Spleen (tissue), 11 donors: Measurements from ENCODE around the gene NUP210. TPM values are rescaled to one million over a fixed set of nuclear protein-coding genes. Genes with fewer than 3 reads are reported as not detected.

Experiments
- DNase-seq: peaks from one replicate; pipeline ENCODE4 v3.0.0-alpha.2; 2020
- H3K27ac ChIP-seq, 8 donors: fragments of 200-600 bp; sonication (generic) in 7 of 8; 1 replicate in 4 of 8; 2 replicates in 4 of 8; pipeline versions ENCODE4 v1.5.0 to v1.8.0; 2016 to 2021; ENCODE audit warnings: inconsistent platforms in 4 of 8, mild to moderate bottlenecking in 4 of 8, moderate library complexity in 1 of 8
- H3K27me3 ChIP-seq, 7 donors: fragments of 200-600 bp; sonication (generic) in 6 of 7; replicated peaks in 1 of 7; 1 replicate in 4 of 7; 2 replicates in 3 of 7; pipeline versions ENCODE4 v1.5.0 to v1.8.0; 2016 to 2021; ENCODE audit warnings: inconsistent platforms in 3 of 7, mild to moderate bottlenecking in 1 of 7
- H3K36me3 ChIP-seq, 6 donors: fragments of 200-600 bp; sonication (generic) in 5 of 6; 1 replicate in 4 of 6; 2 replicates in 2 of 6; pipeline versions ENCODE4 v1.5.0 to v1.8.0; 2016 to 2021; ENCODE audit warnings: inconsistent platforms in 2 of 6
- H3K4me1 ChIP-seq, 6 donors: fragments of 200-600 bp; sonication (generic) in 5 of 6; 1 replicate in 3 of 6; 2 replicates in 3 of 6; pipeline versions ENCODE4 v1.5.0 to v1.8.0; 2016 to 2021; ENCODE audit warnings: inconsistent platforms in 3 of 6
- H3K4me3 ChIP-seq, 8 donors: fragments of 200-600 bp; sonication (generic) in 7 of 8; 1 replicate in 4 of 8; 2 replicates in 4 of 8; pipeline versions ENCODE4 v1.5.0 to v1.8.0; 2016 to 2021; ENCODE audit warnings: inconsistent platforms in 4 of 8, mild to moderate bottlenecking in 4 of 8, moderate library complexity in 2 of 8
- H3K9me3 ChIP-seq, 8 donors: fragments of 200-600 bp; sonication (generic) in 7 of 8; 1 replicate in 4 of 8; 2 replicates in 4 of 8; pipeline versions ENCODE4 v1.5.0 to v1.8.0; 2016 to 2021; ENCODE audit warnings: inconsistent platforms in 4 of 8
- POLR2A ChIP-seq, 3 donors: fragments of 450-650 bp; IDR thresholded peaks; one replicate each; pipeline ENCODE4 v1.5.1; 2017; ENCODE audit warnings: antibody characterized with exemption in 3 of 3, mild to moderate bottlenecking in 1 of 3
- POLR2AphosphoS5 ChIP-seq, 3 donors: sonication (generic); formaldehyde crosslinking; IDR thresholded peaks; one replicate each; pipeline ENCODE4 v1.5.1; 2017; ENCODE audit warnings: antibody characterized with exemption in 3 of 3
- WGBS, 5 donors: extraction: QIAGEN DNeasy Blood & Tissue Kit in 3 of 5; methylation state at CpG; one replicate each; pipeline versions ENCODE4 v1.1.5 to v1.1.7; 2013 to 2018; 5-methylcytosine and 5-hydroxymethylcytosine counted together
- intact Hi-C: fragments of 100-400 bp; cut with DNase I; formaldehyde crosslinking; loops from one replicate; pipeline ENCODE4 v1.15.0; 2023; ENCODE audit warnings: low total_unique reads
- polyA plus RNA-seq, 3 donors: library from polyadenylated mRNA; stranded (reverse); fragments of 200-250 nt; gene quantifications; one replicate each; pipeline ENCODE4 v1.2.1, GENCODE V29; 2013
- total RNA-seq, 7 donors: library from RNA; depleted of rRNA in 3 of 7; stranded (reverse); fragments of >200 nt in 3 of 7; fragmentation: NEBNext Ultra II Directional in 4 of 7; extraction: Animal tissue kit (Norgen Biotek cat#: 25700) in 4 of 7; gene quantifications; one replicate each; pipeline versions ENCODE4 v1.1.0 to v1.2.1, GENCODE V29; 2016 to 2021
- TF ChIP-seq, protein P1 (sequence below), 11 experiments: fragments of 200-600 bp in 7 of 11; fragments of 450-650 bp in 4 of 11; sonication (generic) in 4 of 11; IDR thresholded peaks in 8 of 11; conservative IDR thresholded peaks in 3 of 11; 1 replicate in 7 of 11; 2 replicates in 4 of 11; pipeline versions ENCODE4 v1.4.0 to v1.8.0; 2016 to 2021; ENCODE audit warnings: antibody characterized with exemption in 11 of 11, inconsistent platforms in 4 of 11, mild to moderate bottlenecking in 1 of 11
- donor health status: healthy with polysubstance abuse.
- donor health status: DM: no; HTN: no; CAD: no; lungs with moderate emphysema.
- donor health status: DM: no; HTN: no; CAD: no.
- donor health status: Bipolar disorder and iron deficiency.
- donor health status: healthy.
- donor health status: DM: no; HTN: no; CAD: no.
- donor health status: DM: yes; HTN: yes; CAD: no.

Gene NUP210
- total and polyA plus RNA-seq, 10 donors = 20.1 to 76.8 (median 58.2) TPM

DNA sequence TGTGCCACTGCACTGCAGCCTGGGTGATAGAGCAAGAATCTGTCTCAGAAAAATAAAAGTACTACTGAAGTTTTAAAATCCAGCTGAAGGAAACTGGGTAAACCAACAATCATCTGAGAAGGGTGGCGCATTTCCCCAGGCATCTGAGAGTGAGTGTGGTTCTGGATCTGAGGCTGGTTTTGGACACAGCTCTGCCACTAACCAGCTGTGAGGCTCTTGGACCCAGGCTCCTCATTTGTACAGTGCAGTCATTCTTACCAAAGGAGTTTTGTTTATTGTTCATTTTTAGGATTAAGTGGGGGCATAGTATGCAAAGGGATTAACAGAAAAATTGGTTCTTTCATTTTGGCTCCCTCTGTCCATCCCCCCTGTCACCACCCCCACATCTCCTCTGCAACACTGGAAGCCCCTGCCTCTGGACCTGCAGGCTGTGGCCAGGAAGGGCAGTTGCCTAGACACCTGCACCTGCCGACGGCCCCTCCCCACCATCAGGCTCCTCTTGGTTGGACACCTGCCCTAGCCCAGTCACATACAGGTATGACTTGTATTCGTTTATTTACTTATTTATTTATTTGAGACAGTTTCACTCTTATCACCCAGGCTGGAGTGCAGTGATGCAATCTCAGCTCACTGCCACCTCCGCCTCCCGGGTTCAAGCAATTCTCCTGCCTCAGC is 8.8 kb downstream of the NUP210 start:
- WGBS, 5 donors = 84 to 94% (median 86%) methylated on average over 6 of the region's 6 CpGs
- Histone ChIP-seq H3K36me3 (peaks cover 0 to 18% (median 4%) of the 10 kb centered on the region in 6 donors), H3K27ac (no peak overlapping the region), H3K9me3 (peaks cover 0 to 23% (median 17%) of the 10 kb centered on the region in 8 donors), H3K4me3 (no peak overlapping the region), H3K27me3 (no peaks in the 10 kb centered on the region), H3K4me1 (peaks cover 22 to 64% (median 38%) of the 10 kb centered on the region in 6 donors)
- TF ChIP-seq POLR2AphosphoS5 (IDR thresholded peaks at IDR 0.05) (no peak), POLR2A (IDR thresholded peaks at IDR 0.05) (no peak)
- TF ChIP-seq, protein P1, sequence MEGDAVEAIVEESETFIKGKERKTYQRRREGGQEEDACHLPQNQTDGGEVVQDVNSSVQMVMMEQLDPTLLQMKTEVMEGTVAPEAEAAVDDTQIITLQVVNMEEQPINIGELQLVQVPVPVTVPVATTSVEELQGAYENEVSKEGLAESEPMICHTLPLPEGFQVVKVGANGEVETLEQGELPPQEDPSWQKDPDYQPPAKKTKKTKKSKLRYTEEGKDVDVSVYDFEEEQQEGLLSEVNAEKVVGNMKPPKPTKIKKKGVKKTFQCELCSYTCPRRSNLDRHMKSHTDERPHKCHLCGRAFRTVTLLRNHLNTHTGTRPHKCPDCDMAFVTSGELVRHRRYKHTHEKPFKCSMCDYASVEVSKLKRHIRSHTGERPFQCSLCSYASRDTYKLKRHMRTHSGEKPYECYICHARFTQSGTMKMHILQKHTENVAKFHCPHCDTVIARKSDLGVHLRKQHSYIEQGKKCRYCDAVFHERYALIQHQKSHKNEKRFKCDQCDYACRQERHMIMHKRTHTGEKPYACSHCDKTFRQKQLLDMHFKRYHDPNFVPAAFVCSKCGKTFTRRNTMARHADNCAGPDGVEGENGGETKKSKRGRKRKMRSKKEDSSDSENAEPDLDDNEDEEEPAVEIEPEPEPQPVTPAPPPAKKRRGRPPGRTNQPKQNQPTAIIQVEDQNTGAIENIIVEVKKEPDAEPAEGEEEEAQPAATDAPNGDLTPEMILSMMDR (IDR thresholded peaks at IDR 0.05 in 8 of 11, conservative IDR thresholded peaks at IDR 0.05 in 3 of 11) = no peak
- intact Hi-C loops = no loop called here
- DNase-seq = peak; percentile 73

DNA sequence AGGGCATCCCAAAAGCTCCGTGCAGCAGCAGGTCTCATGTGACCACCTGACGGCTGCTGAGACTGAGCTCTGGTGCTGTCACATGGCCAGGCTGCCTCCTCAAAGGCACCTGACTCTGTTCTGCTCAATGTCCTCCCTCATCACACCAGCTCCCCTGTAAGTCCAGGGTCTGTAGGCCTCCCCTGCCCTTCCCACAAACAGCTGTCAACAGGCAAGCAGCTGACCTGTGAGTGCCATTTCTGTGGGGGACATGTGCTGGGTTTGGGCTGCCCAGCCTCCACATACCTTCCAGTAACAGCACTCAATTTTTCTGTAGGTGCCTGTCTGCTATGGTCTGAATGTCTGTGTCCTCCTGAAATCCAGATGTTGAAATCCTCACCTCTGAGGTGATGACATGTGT is 11.2 kb downstream of the NUP210 start:
- peaks cover 0 to 23% (median 17%) of the 10 kb centered on the region in 8 donors for H3K9me3 ChIP-seq
- peaks cover 0 to 19% (median 4%) of the 10 kb centered on the region in 6 donors for H3K36me3 ChIP-seq
- WGBS, 5 donors = 73 to 100% (median 87%) methylated on average over 2 of the region's 2 CpGs
- TF ChIP-seq POLR2A (IDR thresholded peaks at IDR 0.05) (no peak), POLR2AphosphoS5 (IDR thresholded peaks at IDR 0.05) (no peak)
- TF ChIP-seq, protein P1 (IDR thresholded peaks at IDR 0.05 in 8 of 11, conservative IDR thresholded peaks at IDR 0.05 in 3 of 11) = no peak
- H3K4me3 ChIP-seq = no peak overlapping the region
- DNase-seq = no peak
- H3K4me1 ChIP-seq = peaks cover 0 to 64% (median 18%) of the 10 kb centered on the region in 6 donors
- no peaks in the 10 kb centered on the region for H3K27me3 ChIP-seq
- intact Hi-C loops = no loop called here
- H3K27ac ChIP-seq = no peak overlapping the region

DNA sequence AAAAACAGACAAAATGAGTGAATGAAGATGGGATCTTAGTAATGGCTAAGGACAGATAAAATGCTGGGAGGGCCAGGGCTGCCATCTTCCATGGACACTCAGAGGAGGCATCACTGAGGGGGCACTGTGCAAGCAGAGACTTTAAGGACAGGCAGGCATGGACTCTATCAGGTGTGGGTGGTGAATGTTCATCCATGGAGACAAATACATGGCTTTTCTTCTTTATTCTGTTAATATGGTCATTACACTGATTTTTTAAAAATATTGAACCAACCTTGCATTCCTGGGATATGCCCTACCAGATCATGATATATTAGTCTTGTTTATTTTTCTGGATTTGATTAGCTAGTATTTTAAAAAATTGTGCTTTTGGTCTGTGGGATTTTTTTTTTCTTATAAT is 12.2 kb downstream of the NUP210 start:
- Histone ChIP-seq H3K27me3 (no peaks in the 10 kb centered on the region), H3K27ac (no peak overlapping the region), H3K4me1 (peaks cover 0 to 60% (median 10%) of the 10 kb centered on the region in 6 donors), H3K36me3 (peaks cover 0 to 28% (median 4%) of the 10 kb centered on the region in 6 donors), H3K4me3 (no peak overlapping the region), H3K9me3 (peaks cover 0 to 31% (median 24%) of the 10 kb centered on the region in 8 donors)
- DNase-seq = no peak
- no peak for TF ChIP-seq POLR2AphosphoS5 (IDR thresholded peaks at IDR 0.05)
- no peak for TF ChIP-seq POLR2A (IDR thresholded peaks at IDR 0.05)
- TF ChIP-seq, protein P1 (IDR thresholded peaks at IDR 0.05 in 8 of 11, conservative IDR thresholded peaks at IDR 0.05 in 3 of 11) = no peak
- intact Hi-C loops = no loop called here

DNA sequence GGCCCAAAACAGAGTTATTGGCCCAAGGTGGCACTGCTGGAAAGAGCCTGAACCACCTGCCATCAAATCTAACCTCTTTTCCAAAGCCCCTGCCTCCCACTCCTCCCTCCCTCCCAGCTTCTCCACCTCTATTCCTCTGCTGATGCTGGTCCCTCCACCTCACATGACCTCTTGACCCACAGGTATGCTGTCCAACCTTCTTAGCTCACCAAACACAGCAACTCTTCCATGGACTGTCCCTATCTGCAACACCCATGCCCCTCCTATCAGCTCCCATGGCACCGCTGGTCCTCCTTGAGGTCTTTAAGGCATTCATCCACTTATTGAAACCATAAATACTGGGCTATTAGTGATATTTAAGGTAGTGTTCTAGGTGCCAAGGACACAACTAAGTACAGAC is 12.6 kb downstream of the NUP210 start:
- DNase-seq = no peak
- 93 to 100% (median 100%) methylated on average over 1 of the region's 1 CpG for WGBS, 5 donors
- Histone ChIP-seq H3K9me3 (peaks cover 0 to 34% (median 24%) of the 10 kb centered on the region in 8 donors), H3K4me1 (peaks cover 0 to 55% (median 8%) of the 10 kb centered on the region in 6 donors), H3K4me3 (no peak overlapping the region), H3K27ac (no peak overlapping the region), H3K36me3 (peaks cover 0 to 30% (median 4%) of the 10 kb centered on the region in 6 donors), H3K27me3 (no peaks in the 10 kb centered on the region)
- intact Hi-C loops = no loop called here
- no peak for TF ChIP-seq POLR2A (IDR thresholded peaks at IDR 0.05)
- TF ChIP-seq, protein P1 (IDR thresholded peaks at IDR 0.05 in 8 of 11, conservative IDR thresholded peaks at IDR 0.05 in 3 of 11) = no peak
- no peak for TF ChIP-seq POLR2AphosphoS5 (IDR thresholded peaks at IDR 0.05)
